ENCODE data around the gene PGLYRP1. TPM values are rescaled to one million over a fixed set of nuclear protein-coding genes. Genes with fewer than 3 reads are reported as not detected.

PGLYRP1 gene
- total RNA-seq, 3 donors from 2014 or later: not detected

GRCh38 chr19:46018729-46019251 lies 4.1 kb downstream of the PGLYRP1 start:
- no peak overlapping the region for H3K4me3 ChIP-seq
- intact Hi-C loops (cut with DNase I; ENCODE audit: low total_unique reads): no loop called here

GRCh38 chr19:46017874-46018675 lies 4.8 kb downstream of the PGLYRP1 start:
- H3K4me1 ChIP-seq: peaks cover 0 to 3% of the 10 kb centered on the region in 2 donors
- peaks cover 3 to 6% of the 10 kb centered on the region in 2 donors for H3K27me3 ChIP-seq
- no peaks in the 10 kb centered on the region for H3K9me3 ChIP-seq
- no peak overlapping the region for H3K27ac ChIP-seq
- H3K4me3 ChIP-seq: no peak overlapping the region
- intact Hi-C loops (cut with DNase I; ENCODE audit: low total_unique reads): no loop called here
- H3K36me3 ChIP-seq: no peaks in the 10 kb centered on the region
- no peak for DNase-seq (ENCODE audit: low spot score in 2 of 2)
- TF ChIP-seq POLR2AphosphoS5 (IDR thresholded peaks at IDR 0.05): no peak
- TF ChIP-seq POLR2A (IDR thresholded peaks at IDR 0.05): no peak
- TF ChIP-seq CTCF (IDR thresholded peaks at IDR 0.05): no peak

More at GRCh38 chr19:46018729-46019251, 4.1 kb downstream of the PGLYRP1 start:
- Histone ChIP-seq H3K9me3 (no peaks in the 10 kb centered on the region), H3K27me3 (peaks cover 3 to 6% of the 10 kb centered on the region in 2 donors), H3K27ac (no peak overlapping the region), H3K4me1 (peaks cover 0 to 3% of the 10 kb centered on the region in 2 donors), H3K36me3 (no peaks in the 10 kb centered on the region)
- TF ChIP-seq CTCF (IDR thresholded peaks at IDR 0.05) (no peak), POLR2A (IDR thresholded peaks at IDR 0.05) (no peak), POLR2AphosphoS5 (IDR thresholded peaks at IDR 0.05) (no peak)
- no peak for DNase-seq (ENCODE audit: low spot score in 2 of 2)

GRCh38 chr19:46017095-46017429 lies 5.8 kb downstream of the PGLYRP1 start:
- intact Hi-C loops (cut with DNase I; ENCODE audit: low total_unique reads): no loop called here
- H3K4me3 ChIP-seq: no peak overlapping the region

GRCh38 chr19:46016426-46017094 lies 6.3 kb downstream of the PGLYRP1 start:
- Histone ChIP-seq H3K27me3 (peaks cover 0 to 3% of the 10 kb centered on the region in 2 donors), H3K36me3 (no peaks in the 10 kb centered on the region), H3K27ac (no peak overlapping the region), H3K4me1 (peaks cover 0 to 3% of the 10 kb centered on the region in 2 donors), H3K4me3 (peak overlapping the region; percentile 51 to 69 (median 63)), H3K9me3 (no peaks in the 10 kb centered on the region)
- intact Hi-C loops (cut with DNase I; ENCODE audit: low total_unique reads): no loop called here
- TF ChIP-seq POLR2A (IDR thresholded peaks at IDR 0.05) (no peak), CTCF (IDR thresholded peaks at IDR 0.05) (peak in 2 of 3 donors; percentile 35 to 38), POLR2AphosphoS5 (IDR thresholded peaks at IDR 0.05) (no peak)
- DNase-seq (ENCODE audit: low spot score in 2 of 2): peak; percentile 37 to 81

More at GRCh38 chr19:46017095-46017429, 5.8 kb downstream of the PGLYRP1 start:
- no peak for TF ChIP-seq POLR2A (IDR thresholded peaks at IDR 0.05)
- TF ChIP-seq POLR2AphosphoS5 (IDR thresholded peaks at IDR 0.05): no peak
- peak in 1 of 3 donors; percentile 20 for TF ChIP-seq CTCF (IDR thresholded peaks at IDR 0.05)
- peaks cover 0 to 3% of the 10 kb centered on the region in 2 donors for H3K27me3 ChIP-seq
- no peak for DNase-seq (ENCODE audit: low spot score in 2 of 2)
- H3K36me3 ChIP-seq: no peaks in the 10 kb centered on the region
- no peaks in the 10 kb centered on the region for H3K9me3 ChIP-seq
- H3K4me1 ChIP-seq: peaks cover 0 to 3% of the 10 kb centered on the region in 2 donors
- no peak overlapping the region for H3K27ac ChIP-seq
